ENCODE data around the gene LBHD2. TPM values are rescaled to one million over a fixed set of nuclear protein-coding genes. Genes with fewer than 3 reads are reported as not detected.

The LBHD2 gene
- total RNA-seq, 1 donor from 2014 or later: not detected

DNA sequence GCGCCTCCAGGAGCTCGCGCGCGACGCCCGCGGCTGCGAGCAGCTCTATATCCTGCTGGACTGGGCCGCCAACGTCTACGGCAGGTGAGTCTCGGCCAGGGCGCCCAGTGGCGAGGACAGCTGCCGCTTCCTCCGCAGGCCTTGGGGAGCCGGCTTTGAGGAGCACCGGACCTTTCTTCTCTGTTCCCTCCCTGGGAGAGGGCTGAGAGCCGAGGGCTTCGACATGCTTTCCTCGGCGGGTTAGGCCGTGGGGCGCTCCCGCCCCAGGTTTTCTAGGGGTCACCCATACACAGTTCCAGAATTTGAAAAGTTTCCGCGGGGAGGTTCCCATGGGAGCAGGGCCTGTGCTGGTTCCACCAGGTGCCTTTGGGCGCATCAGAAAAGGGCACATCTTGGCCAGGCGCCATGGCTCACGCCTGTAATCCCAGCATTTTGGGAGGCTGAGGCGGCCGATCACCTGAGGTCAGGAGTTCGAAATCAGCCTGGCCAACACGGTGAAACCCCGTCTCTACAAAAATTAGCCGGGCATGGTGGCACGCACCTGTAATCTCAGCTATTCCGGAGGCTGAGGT is 18.8 kb downstream of the LBHD2 start:
- Histone ChIP-seq H3K4me3 (peak overlapping the region; percentile 16 to 30), H3K9me3 (no peaks in the 10 kb centered on the region), H3K27ac (no peak overlapping the region), H3K27me3 (peaks cover 28% of the 10 kb centered on the region), H3K4me1 (peaks cover 3 to 13% of the 10 kb centered on the region in 2 donors), H3K36me3 (no peaks in the 10 kb centered on the region)
- no peak for DNase-seq (ENCODE audit: low spot score in 2 of 2)
- intact Hi-C loops (cut with DNase I): loop anchor here (10.0 kb wide), 1 partner anchor 408 kb away; no protein-coding TSS in a partner anchor
- TF ChIP-seq, protein P1, sequence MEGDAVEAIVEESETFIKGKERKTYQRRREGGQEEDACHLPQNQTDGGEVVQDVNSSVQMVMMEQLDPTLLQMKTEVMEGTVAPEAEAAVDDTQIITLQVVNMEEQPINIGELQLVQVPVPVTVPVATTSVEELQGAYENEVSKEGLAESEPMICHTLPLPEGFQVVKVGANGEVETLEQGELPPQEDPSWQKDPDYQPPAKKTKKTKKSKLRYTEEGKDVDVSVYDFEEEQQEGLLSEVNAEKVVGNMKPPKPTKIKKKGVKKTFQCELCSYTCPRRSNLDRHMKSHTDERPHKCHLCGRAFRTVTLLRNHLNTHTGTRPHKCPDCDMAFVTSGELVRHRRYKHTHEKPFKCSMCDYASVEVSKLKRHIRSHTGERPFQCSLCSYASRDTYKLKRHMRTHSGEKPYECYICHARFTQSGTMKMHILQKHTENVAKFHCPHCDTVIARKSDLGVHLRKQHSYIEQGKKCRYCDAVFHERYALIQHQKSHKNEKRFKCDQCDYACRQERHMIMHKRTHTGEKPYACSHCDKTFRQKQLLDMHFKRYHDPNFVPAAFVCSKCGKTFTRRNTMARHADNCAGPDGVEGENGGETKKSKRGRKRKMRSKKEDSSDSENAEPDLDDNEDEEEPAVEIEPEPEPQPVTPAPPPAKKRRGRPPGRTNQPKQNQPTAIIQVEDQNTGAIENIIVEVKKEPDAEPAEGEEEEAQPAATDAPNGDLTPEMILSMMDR (IDR thresholded peaks at IDR 0.05): no peak

- Histone ChIP-seq H3K27ac (no peak overlapping the region), H3K27me3 (peaks cover 28% of the 10 kb centered on the region), H3K4me3 (peak overlapping the region; percentile 36 to 47), H3K4me1 (peaks cover 3 to 13% of the 10 kb centered on the region in 2 donors), H3K36me3 (no peaks in the 10 kb centered on the region), H3K9me3 (no peaks in the 10 kb centered on the region)
- no peak for DNase-seq (ENCODE audit: low spot score in 2 of 2)
- intact Hi-C loops (cut with DNase I): loop anchor here (2.0 to 10.0 kb wide), 2 partner anchors 81 to 409 kb away; no protein-coding TSS in a partner anchor
- TF ChIP-seq, protein P1 (IDR thresholded peaks at IDR 0.05): peak in 1 of 3 experiments; percentile 5
Observed at GRCh38 chr14:103103461-103104388, 19.7 kb downstream of the LBHD2 start.

GRCh38 chr14:103104389-103104653 is 20.3 kb downstream of the LBHD2 start:
- TF ChIP-seq, protein P1 (IDR thresholded peaks at IDR 0.05): no peak
- Histone ChIP-seq H3K36me3 (no peaks in the 10 kb centered on the region), H3K27me3 (peaks cover 28% of the 10 kb centered on the region), H3K27ac (no peak overlapping the region), H3K4me3 (peak overlapping the region in 1 of 2 donors; percentile 11), H3K9me3 (no peaks in the 10 kb centered on the region), H3K4me1 (peaks cover 3 to 13% of the 10 kb centered on the region in 2 donors)
- intact Hi-C loops (cut with DNase I): loop anchor here (2.0 to 10.0 kb wide), 2 partner anchors 80 to 410 kb away; no protein-coding TSS in a partner anchor
- no peak for DNase-seq (ENCODE audit: low spot score in 2 of 2)

- H3K4me1 ChIP-seq: peaks cover 3 to 13% of the 10 kb centered on the region in 2 donors
- H3K9me3 ChIP-seq: no peaks in the 10 kb centered on the region
- no peak for DNase-seq (ENCODE audit: low spot score in 2 of 2)
- peak overlapping the region in 1 of 2 donors; percentile 11 for H3K4me3 ChIP-seq
- H3K36me3 ChIP-seq: no peaks in the 10 kb centered on the region
- intact Hi-C loops (cut with DNase I): loop anchor here (1.0 to 10.0 kb wide), 3 partner anchors 80 to 410 kb away; no protein-coding TSS in a partner anchor
- no peak overlapping the region for H3K27ac ChIP-seq
- H3K27me3 ChIP-seq: peaks cover 28% of the 10 kb centered on the region
- TF ChIP-seq, protein P1 (IDR thresholded peaks at IDR 0.05): peak; percentile 89 to 99 (median 99)
Observed at GRCh38 chr14:103104654-103105452, 20.8 kb downstream of the LBHD2 start.

- intact Hi-C loops (cut with DNase I): loop anchor here (1.0 to 10.0 kb wide), 3 partner anchors 79 to 411 kb away; no protein-coding TSS in a partner anchor
- DNase-seq (ENCODE audit: low spot score in 2 of 2): no peak
- peaks cover 28% of the 10 kb centered on the region for H3K27me3 ChIP-seq
- H3K4me1 ChIP-seq: peaks cover 3 to 21% of the 10 kb centered on the region in 2 donors
- H3K4me3 ChIP-seq: no peak overlapping the region
- H3K36me3 ChIP-seq: no peaks in the 10 kb centered on the region
- H3K27ac ChIP-seq: no peak overlapping the region
- TF ChIP-seq, protein P1 (IDR thresholded peaks at IDR 0.05): no peak
- no peaks in the 10 kb centered on the region for H3K9me3 ChIP-seq
Observed at GRCh38 chr14:103105580-103106150, 21.7 kb downstream of the LBHD2 start.
